Measurements from ENCODE around the gene IFT88.

- TF ChIP-seq TOX (CRISPR knock-in tag; IDR thresholded peaks at IDR 0.05; ENCODE audit: borderline replicate concordance) (no peak), CSDC2 (CRISPR knock-in tag; IDR thresholded peaks at IDR 0.05) (no peak), ZFP30 (CRISPR knock-in tag; IDR thresholded peaks at IDR 0.05) (no peak), ZNF8 (CRISPR knock-in tag; IDR thresholded peaks at IDR 0.05) (no peak), BACH2 (CRISPR knock-in tag; IDR thresholded peaks at IDR 0.05; ENCODE audit: borderline replicate concordance) (no peak), POU6F1 (CRISPR knock-in tag; IDR thresholded peaks at IDR 0.05; ENCODE audit: borderline replicate concordance, low read depth) (no peak), RARB (CRISPR knock-in tag; IDR thresholded peaks at IDR 0.05) (no peak), CREB5 (CRISPR knock-in tag; IDR thresholded peaks at IDR 0.05; ENCODE audit: low read depth) (no peak), CSRNP3 (CRISPR knock-in tag; IDR thresholded peaks at IDR 0.05) (no peak), GLIS3 (CRISPR knock-in tag; IDR thresholded peaks at IDR 0.05) (no peak), ZNF565 (CRISPR knock-in tag; conservative IDR thresholded peaks at IDR 0.05; ENCODE audit: low read depth) (no peak), ISL1 (CRISPR knock-in tag; IDR thresholded peaks at IDR 0.05) (no peak), ZFP3 (CRISPR knock-in tag; IDR thresholded peaks at IDR 0.05) (no peak)
- TF ChIP-seq, protein P1, sequence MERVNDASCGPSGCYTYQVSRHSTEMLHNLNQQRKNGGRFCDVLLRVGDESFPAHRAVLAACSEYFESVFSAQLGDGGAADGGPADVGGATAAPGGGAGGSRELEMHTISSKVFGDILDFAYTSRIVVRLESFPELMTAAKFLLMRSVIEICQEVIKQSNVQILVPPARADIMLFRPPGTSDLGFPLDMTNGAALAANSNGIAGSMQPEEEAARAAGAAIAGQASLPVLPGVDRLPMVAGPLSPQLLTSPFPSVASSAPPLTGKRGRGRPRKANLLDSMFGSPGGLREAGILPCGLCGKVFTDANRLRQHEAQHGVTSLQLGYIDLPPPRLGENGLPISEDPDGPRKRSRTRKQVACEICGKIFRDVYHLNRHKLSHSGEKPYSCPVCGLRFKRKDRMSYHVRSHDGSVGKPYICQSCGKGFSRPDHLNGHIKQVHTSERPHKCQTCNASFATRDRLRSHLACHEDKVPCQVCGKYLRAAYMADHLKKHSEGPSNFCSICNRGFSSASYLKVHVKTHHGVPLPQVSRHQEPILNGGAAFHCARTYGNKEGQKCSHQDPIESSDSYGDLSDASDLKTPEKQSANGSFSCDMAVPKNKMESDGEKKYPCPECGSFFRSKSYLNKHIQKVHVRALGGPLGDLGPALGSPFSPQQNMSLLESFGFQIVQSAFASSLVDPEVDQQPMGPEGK (CRISPR knock-in tag; IDR thresholded peaks at IDR 0.05; ENCODE audit: borderline replicate concordance) = no peak
Measured at GRCh38 chr13:20594280-20594679, 27.3 kb downstream of the IFT88 start.
